Inflammatory macrophage treated with lipopolysaccharide for 4 hours (primary cell): Measurements from ENCODE around the gene CALN1.
A peak's percentile ranks its signal among the peaks of the same experiment; 100 is the strongest.

Experiments
- DNase-seq: peaks from one replicate; pipeline ENCODE4 v3.0.0-alpha.2; 2020

Gene CALN1

GRCh38 chr7:72321637-72322036, 90.5 kb downstream of the CALN1 start:
- DNase-seq = no peak

DNA sequence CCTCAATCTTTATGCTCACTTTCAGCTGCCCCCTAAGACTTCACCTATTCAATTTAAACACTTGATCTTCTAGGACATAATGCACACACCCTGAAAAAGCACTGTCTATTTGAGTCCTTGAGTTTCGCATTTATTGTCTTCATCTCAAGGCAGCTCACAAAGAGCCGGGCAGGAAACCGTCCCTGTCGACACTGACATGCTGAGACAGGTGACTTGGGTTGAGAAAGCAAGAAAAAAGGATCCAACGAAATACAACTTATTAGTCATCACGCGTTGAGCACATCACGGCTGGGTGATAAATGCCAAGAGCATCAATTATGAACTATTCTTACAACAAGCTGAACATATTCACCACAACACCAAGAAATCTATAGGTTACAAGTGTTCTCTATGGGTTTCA, 91.1 kb downstream of the CALN1 start:
- no peak for DNase-seq

DNA sequence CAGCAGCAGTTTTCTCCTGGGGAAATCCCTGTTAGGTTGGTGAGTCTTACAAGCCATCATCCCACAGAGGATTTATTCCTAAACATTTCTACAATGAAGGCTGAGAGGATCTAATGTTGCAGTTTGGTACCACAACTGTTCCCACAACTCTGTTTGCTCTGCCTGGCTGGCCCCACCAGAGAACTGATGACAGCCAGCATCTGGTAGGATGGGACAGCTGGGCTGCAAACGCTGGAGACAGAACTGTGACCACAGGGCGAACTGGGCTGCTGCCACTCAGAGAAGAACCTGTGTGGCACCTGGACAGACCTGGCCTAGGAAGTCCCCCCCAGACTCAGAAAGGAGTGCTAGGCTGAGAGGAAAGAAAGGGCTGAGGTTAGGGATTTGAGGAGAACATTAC, 94.8 kb downstream of the CALN1 start:
- DNase-seq = no peak

DNA sequence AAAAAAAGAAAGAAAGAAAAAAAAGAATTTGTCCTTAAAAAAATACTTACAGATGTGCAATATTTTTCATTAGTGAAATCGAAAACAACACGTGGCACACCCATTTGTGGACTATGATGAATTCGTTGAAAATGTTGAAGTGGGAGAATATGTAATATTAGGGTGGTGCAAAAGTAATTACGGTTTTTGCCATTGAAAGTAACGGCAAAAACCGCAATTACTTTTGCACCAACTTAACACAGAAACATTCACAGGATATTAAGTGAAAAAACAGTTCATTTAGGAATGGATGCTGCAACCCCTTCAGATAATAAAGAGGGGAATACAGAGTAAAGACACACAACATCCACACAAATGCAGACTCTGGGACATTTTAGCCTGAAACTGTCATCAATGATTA, 96.0 kb downstream of the CALN1 start:
- DNase-seq = no peak

DNA sequence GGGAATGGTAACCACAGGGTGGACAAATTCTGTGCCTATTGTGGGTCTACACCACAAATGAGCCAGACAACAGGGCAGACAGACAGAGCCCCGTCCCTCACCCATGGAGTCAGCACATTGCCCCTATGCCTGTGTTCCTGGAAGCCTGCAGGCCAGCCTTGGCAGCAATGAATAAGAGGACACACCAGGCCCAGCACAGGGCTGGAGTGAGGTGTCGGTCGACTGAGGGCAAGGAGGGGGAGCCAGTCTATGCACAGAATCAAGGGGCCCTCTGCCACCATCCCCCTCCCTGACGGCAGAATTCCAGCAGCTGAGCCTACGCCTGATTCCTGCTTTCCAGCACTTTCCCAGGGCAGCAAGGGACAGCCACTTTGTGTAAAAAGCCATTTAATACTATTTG, 98.2 kb downstream of the CALN1 start:
- no peak for DNase-seq

GRCh38 chr7:72310301-72310700, 101.8 kb downstream of the CALN1 start:
- no peak for DNase-seq

GRCh38 chr7:72309476-72309875, 102.7 kb downstream of the CALN1 start:
- DNase-seq = no peak

DNA sequence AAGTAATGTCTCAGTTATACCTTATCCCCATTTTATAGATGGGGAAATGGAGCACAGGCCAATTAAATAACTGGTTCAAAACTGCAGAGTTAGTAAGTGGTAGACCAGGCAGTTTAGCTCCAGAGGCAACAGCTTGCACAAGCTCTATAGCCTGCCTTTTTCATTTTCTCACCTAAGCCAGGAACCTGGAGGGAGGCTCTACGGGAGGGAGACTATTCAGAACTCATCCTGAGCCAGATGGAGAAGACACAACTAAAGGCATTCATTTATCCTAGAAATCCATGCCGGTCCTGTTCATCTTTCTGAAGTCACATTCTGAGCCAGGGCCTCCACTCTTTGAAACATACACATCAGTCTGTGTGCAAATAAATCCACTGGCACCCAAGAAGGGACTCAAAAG, 103.2 kb downstream of the CALN1 start:
- DNase-seq = no peak

- no peak for DNase-seq
Measured at GRCh38 chr7:72307566-72307965, 104.6 kb downstream of the CALN1 start.

DNA sequence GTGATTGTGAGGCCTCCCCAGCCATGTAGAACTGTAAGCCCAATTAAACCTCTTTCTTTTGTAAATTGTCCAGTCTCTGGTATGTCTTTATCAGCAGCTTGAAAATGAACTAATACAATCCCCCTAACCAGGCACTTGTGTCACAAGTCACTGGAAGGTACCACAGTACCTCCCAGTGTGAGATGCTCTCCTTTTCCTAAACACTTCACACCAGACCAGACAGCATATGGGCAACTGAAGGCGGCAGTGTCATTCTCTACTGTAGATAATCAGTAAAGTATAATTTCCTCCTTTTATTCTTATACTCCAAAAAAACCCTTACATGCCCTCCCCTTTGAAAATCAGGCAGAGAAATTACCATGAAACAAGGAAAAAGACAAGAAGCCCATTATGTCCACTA, 113.2 kb downstream of the CALN1 start:
- no peak for DNase-seq

GRCh38 chr7:72298091-72298490, 114.0 kb downstream of the CALN1 start:
- no peak for DNase-seq

- DNase-seq = no peak
Measured at GRCh38 chr7:72297636-72298035, 114.5 kb downstream of the CALN1 start.

DNA sequence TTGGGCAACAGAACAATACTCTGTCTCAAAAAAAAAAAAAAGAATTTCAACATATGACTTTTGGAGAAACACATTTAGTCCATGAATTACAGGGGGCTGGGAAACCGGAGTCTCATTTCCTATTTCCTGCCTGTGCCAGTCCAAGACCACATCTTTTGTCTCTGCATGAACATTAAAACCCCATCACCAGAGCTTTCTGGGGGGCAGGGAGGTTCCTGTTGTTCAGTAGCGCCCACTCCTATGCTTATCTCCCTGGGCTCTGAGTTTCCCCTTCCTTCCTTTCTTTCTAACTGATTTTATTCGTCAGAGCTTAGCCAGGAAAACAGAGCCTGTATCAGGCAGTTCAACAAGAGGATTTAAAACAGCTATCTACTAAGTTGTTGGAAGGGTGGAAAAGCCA, 119.3 kb downstream of the CALN1 start:
- no peak for DNase-seq

DNA sequence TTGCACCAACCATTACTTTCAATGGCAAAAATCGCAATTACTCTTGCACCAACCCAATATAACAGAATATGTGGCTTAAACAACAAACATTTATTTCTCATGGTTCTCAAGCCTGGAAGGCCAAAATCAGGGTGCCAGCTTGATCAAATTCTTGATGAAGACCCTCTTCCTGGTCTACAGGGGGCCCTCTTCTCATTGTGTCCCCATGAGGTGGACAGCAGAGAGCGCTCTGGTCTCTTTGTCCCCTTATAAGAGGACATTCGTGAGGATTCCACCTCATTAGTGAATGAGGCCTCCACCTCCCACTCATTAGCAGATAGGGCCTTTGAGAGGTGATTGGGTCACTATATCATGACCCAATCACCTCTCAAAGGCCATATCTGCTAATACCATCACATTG, 120.0 kb downstream of the CALN1 start:
- no peak for DNase-seq

GRCh38 chr7:72286519-72286918, 125.6 kb downstream of the CALN1 start:
- no peak for DNase-seq

DNA sequence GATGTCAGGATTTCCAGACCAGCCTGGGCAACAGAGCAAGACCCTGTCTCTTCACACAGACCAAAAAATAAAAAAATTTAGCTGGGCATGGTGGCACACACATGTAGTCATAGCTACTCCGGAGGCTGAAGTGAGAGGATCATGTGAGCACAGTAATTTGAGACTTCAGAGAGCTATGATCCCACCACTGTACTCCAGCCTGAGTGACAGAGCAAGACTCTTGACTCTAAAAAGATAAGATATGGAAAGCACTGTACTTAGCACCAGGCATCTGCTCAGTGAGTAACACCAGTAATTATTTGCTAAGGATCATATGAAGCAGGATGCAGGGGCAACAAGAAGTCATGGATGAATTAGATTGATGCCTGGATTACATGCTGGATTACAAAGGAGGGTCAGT, 128.8 kb downstream of the CALN1 start:
- no peak for DNase-seq

DNA sequence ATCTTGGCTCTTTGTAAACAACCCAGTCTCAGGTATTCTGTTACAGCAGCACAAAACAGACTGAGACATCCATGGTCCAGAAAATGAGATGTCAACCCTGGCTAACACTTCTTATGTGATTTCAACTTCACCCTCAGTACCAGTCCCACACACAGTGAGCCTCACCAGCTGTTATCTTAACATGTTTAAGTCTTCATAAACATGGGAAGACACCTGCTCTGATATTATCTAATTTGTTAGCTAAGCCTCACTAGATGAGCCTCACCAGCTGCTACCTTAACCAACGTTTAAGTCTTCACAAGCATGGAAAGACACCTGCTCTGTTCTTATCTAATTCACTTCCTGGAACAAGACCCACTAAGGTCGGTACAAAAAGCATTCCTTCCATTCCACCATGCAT, 130.8 kb downstream of the CALN1 start:
- no peak for DNase-seq

GRCh38 chr7:72279203-72279602, 132.9 kb downstream of the CALN1 start:
- DNase-seq = no peak

DNA sequence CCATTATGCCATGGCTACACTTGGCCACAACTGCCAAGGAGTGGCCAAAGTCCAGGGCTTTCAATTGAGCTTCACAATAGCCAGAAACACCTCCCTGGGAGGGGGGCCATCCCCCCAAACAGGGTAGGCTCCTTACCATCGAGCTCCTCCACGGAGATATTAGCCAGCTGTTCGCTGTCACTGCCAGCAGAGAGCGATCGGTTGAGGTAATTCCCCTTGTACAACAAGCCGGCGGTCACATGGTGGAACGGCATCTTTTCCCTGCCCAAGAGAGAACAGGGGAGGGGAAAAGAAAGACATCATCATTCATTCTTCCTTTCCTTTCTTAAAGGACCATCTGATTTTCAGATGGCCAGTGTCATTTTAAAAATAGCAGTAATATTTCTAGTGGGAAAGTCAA, 133.6 kb downstream of the CALN1 start:
- DNase-seq = no peak

GRCh38 chr7:72275382-72276070, 136.6 kb downstream of the CALN1 start:
- DNase-seq = no peak

GRCh38 chr7:72272479-72272878, 139.7 kb downstream of the CALN1 start:
- no peak for DNase-seq

DNA sequence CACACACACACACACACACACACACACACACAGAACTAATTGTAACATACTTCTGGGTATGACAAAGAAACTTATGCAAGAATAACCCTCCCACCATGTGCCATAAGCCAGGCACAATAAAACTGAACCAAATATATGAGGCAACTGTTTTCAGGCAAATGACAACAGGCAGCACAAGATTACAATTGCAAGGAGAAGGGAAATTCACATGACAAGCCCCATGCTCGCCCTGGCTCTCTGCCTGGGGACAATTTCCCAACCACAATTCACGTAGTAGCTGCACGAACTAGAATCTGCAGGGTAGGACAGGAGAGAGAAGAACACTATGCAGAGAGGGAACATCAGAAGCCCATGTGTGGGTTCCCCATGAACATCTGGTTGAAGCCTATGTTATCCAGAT, 143.3 kb downstream of the CALN1 start:
- DNase-seq = peak; percentile 28

DNA sequence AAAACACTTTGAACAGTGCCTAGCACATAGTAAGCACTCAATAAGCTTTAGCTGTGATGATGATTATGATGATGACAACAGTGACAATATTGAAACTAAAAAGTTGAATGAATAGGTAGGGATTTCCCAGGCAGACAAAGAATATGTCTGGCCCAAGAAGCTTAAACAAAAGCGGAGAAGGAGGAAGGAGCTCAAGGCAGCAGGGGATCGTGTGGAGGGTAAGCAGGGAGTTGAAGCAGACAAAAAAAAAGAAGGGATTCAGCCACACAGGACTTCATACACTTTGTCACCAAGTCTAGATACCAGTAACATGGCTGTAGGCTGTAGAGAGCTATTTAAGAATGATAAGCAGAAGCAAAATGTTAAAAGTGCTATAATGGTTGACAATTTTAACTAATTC, 144.0 kb downstream of the CALN1 start:
- no peak for DNase-seq

- no peak for DNase-seq
Measured at GRCh38 chr7:72267291-72267800, 144.8 kb downstream of the CALN1 start.

GRCh38 chr7:72266771-72267170, 145.4 kb downstream of the CALN1 start:
- no peak for DNase-seq
